B cell (primary cell): ENCODE results near the gene NTRK2. TPM values are rescaled to one million over a fixed set of nuclear protein-coding genes. Genes with fewer than 3 reads are reported as not detected.

Source experiments
- ATAC-seq: fragments of 200-7000 bp; cut with Tn5 transposase; one replicate; pipeline ENCODE4 v1.10.0; 2021; ENCODE audit warnings: low read depth, mild to moderate bottlenecking, moderate number of reproducible peaks, moderate library complexity
- CTCF ChIA-PET: fragments of 350-600 bp; sonication (Branson Sonifier 250); formaldehyde crosslinking; loops from one replicate; lab custom pipeline; 2021; ENCODE audit warnings: antibody characterized with exemption, inconsistent platforms; lab: Charles Lee
- POLR2A ChIA-PET: fragments of 350-600 bp; sonication (Branson Sonifier 250); formaldehyde crosslinking; loops from one replicate; lab custom pipeline; 2021; ENCODE audit warnings: antibody characterized with exemption; lab: Charles Lee
- DNase-seq: peaks from one replicate; pipeline ENCODE4 v3.0.0; 2013
- H2AFZ ChIP-seq: 2 replicates; pipeline ENCODE4 v1.6.1; 2012; ENCODE audit warnings: mild to moderate bottlenecking, low read depth, low read length; ENCODE audit not compliant: insufficient read depth, poor library complexity, severe bottlenecking
- H3K27ac ChIP-seq, 2 donors: 1 replicate in 1 of 2; 2 replicates in 1 of 2; pipeline ENCODE4 v1.5.1; 2012 to 2013; ENCODE audit warnings: low read length in 2 of 2, mild to moderate bottlenecking in 2 of 2, moderate library complexity in 1 of 2
- H3K27me3 ChIP-seq, 4 experiments: fragments of 200-600 bp in 1 of 4; sonication (generic) in 1 of 4; replicated peaks in 1 of 4; 1 replicate in 2 of 4; 2 replicates in 2 of 4; pipeline versions ENCODE4 v1.6.1 to v1.7.0; 2013 to 2016; ENCODE audit warnings: low read length in 3 of 4, mild to moderate bottlenecking in 2 of 4, mixed read lengths in 1 of 4, moderate library complexity in 1 of 4; ENCODE audit not compliant: insufficient read depth in 4 of 4, control insufficient read depth in 3 of 4; ENCODE audit errors: control extremely low read depth in 1 of 4
- H3K36me3 ChIP-seq, 2 experiments: replicated peaks in 1 of 2; 1 replicate in 1 of 2; 2 replicates in 1 of 2; pipeline versions ENCODE4 v1.6.1 to v1.7.1; 2013; ENCODE audit warnings: low read length in 1 of 2; ENCODE audit not compliant: insufficient read depth in 2 of 2, control insufficient read depth in 1 of 2; ENCODE audit errors: control extremely low read depth in 1 of 2, extremely low read depth in 1 of 2
- H3K4me1 ChIP-seq, 2 donors: fragments of 200-600 bp in 1 of 2; sonication (generic) in 1 of 2; 1 replicate in 1 of 2; 2 replicates in 1 of 2; pipeline versions ENCODE4 v1.5.1 to v1.6.1; 2013 to 2017; ENCODE audit warnings: low read length in 2 of 2; ENCODE audit not compliant: control insufficient read depth in 2 of 2, insufficient read depth in 2 of 2
- H3K4me2 ChIP-seq: replicated peaks from 2 replicates; pipeline ENCODE3; 2012; ENCODE audit warnings: mild to moderate bottlenecking, low read depth, low read length; ENCODE audit not compliant: poor library complexity, severe bottlenecking
- H3K4me3 ChIP-seq, 5 experiments: fragments of 200-600 bp in 1 of 5; sonication (generic) in 1 of 5; 1 replicate in 3 of 5; 2 replicates in 2 of 5; pipeline versions ENCODE4 v1.5.1 to v1.7.0; 2011 to 2016; ENCODE audit warnings: low read length in 4 of 5, mild to moderate bottlenecking in 4 of 5, low read depth in 2 of 5, control low read depth in 1 of 5, moderate library complexity in 1 of 5; ENCODE audit not compliant: insufficient read depth in 1 of 5; ENCODE audit errors: control extremely low read depth in 1 of 5, extremely low read depth in 1 of 5
- H3K79me2 ChIP-seq: fragments of 200-600 bp; sonication (generic); one replicate; pipeline ENCODE4 v1.6.0; 2016; ENCODE audit warnings: low read length; ENCODE audit not compliant: control insufficient read depth, insufficient read depth
- H3K9ac ChIP-seq: fragments of 200-600 bp; sonication (generic); 2 replicates; pipeline ENCODE4 v1.6.1; 2017; ENCODE audit warnings: mild to moderate bottlenecking, low read length, moderate library complexity
- H3K9me3 ChIP-seq, 3 donors: one replicate each; pipeline versions ENCODE4 v1.6.1 to v1.7.1; 2013; ENCODE audit warnings: low read length in 2 of 3; ENCODE audit not compliant: control insufficient read depth in 2 of 3, insufficient read depth in 1 of 3; ENCODE audit errors: control extremely low read depth in 1 of 3
- H4K20me1 ChIP-seq: 2 replicates; pipeline ENCODE4 v1.6.0; 2012; ENCODE audit warnings: mild to moderate bottlenecking, low read length; ENCODE audit not compliant: insufficient read depth, control insufficient read depth, poor library complexity, severe bottlenecking
- H3K27ac Mint-ChIP-seq: one replicate; pipeline ENCODE4 v1.8.0; 2021; ENCODE audit warnings: mixed read lengths
- H3K27me3 Mint-ChIP-seq: one replicate; pipeline ENCODE4 v1.8.0; 2021; ENCODE audit warnings: mixed read lengths
- H3K4me1 Mint-ChIP-seq: one replicate; pipeline ENCODE4 v1.8.0; 2021; ENCODE audit warnings: mixed read lengths
- H3K4me3 Mint-ChIP-seq: one replicate; pipeline ENCODE4 v1.8.0; 2021; ENCODE audit warnings: mixed read lengths
- H3K9me3 Mint-ChIP-seq: one replicate; pipeline ENCODE4 v1.8.0; 2022; ENCODE audit warnings: mixed read lengths; ENCODE audit not compliant: insufficient read depth
- EZH2 ChIP-seq: IDR thresholded peaks from 2 replicates; pipeline ENCODE4 v1.6.1; 2012; ENCODE audit warnings: borderline replicate concordance, low read depth, mild to moderate bottlenecking, moderate library complexity, low read length; ENCODE audit not compliant: insufficient read depth, poor library complexity, severe bottlenecking
- WGBS: methylation state at CpG from one replicate; pipeline ENCODE4 v1.1.5; 2013; ENCODE audit warnings: missing lambda C conversion rate; ENCODE audit not compliant: insufficient coverage; 5-methylcytosine and 5-hydroxymethylcytosine counted together
- intact Hi-C: fragments of 100-400 bp; cut with micrococcal nuclease; formaldehyde crosslinking; loops from one replicate; pipeline ENCODE4 v1.10.0; 2022
- polyA plus RNA-seq: library from polyadenylated mRNA; depleted of rRNA; stranded (reverse); fragments of >200 nt; gene quantifications from 2 replicates; pipeline ENCODE4 v1.2.3, GENCODE V29; 2012
- total RNA-seq, 2 donors: library from RNA; stranded (reverse); fragments of 120-200 nt in 1 of 2; gene quantifications; 1 replicate in 1 of 2; 2 replicates in 1 of 2; pipeline versions ENCODE4 v1.2.3 to v1.2.4, GENCODE V29; 2013 to 2022
- TF ChIP-seq, protein P1 (sequence below): fragments of 200-600 bp; IDR thresholded peaks from one replicate; pipeline ENCODE4 v1.8.0; 2022; ENCODE audit warnings: antibody characterized with exemption, mild to moderate bottlenecking

The NTRK2 gene
- total and polyA plus RNA-seq, 2 donors (not counting 1 experiment from before 2014, with no cell fraction given), result 0.03 to 0.10 TPM

GRCh38 chr9:85056203-85056572, 386.7 kb downstream of the NTRK2 start:
- no peaks in the 10 kb centered on the region for H3K79me2 ChIP-seq
- H3K4me1 ChIP-seq, result no peaks in the 10 kb centered on the region
- CTCF ChIA-PET, result no interaction called here
- H2AFZ ChIP-seq, result no peak overlapping the region
- no peak overlapping the region for H3K27ac ChIP-seq
- intact Hi-C loops, result no loop called here
- H3K9me3 Mint-ChIP-seq, result no peaks in the 10 kb centered on the region
- no peaks in the 10 kb centered on the region for H3K27me3 ChIP-seq
- H3K9ac ChIP-seq, result no peak overlapping the region
- H3K36me3 ChIP-seq, result no peaks in the 10 kb centered on the region
- POLR2A ChIA-PET, result no interaction called here
- DNase-seq (no peak), ATAC-seq (no peak)
- no peak overlapping the region for H3K27ac Mint-ChIP-seq
- H3K9me3 ChIP-seq, result no peaks in the 10 kb centered on the region
- H4K20me1 ChIP-seq, result no peaks in the 10 kb centered on the region
- H3K4me3 ChIP-seq, result no peak overlapping the region
- 55% methylated on average over 2 of the region's 3 CpGs for WGBS
- H3K4me3 Mint-ChIP-seq, result no peak overlapping the region
- TF ChIP-seq, protein P1, sequence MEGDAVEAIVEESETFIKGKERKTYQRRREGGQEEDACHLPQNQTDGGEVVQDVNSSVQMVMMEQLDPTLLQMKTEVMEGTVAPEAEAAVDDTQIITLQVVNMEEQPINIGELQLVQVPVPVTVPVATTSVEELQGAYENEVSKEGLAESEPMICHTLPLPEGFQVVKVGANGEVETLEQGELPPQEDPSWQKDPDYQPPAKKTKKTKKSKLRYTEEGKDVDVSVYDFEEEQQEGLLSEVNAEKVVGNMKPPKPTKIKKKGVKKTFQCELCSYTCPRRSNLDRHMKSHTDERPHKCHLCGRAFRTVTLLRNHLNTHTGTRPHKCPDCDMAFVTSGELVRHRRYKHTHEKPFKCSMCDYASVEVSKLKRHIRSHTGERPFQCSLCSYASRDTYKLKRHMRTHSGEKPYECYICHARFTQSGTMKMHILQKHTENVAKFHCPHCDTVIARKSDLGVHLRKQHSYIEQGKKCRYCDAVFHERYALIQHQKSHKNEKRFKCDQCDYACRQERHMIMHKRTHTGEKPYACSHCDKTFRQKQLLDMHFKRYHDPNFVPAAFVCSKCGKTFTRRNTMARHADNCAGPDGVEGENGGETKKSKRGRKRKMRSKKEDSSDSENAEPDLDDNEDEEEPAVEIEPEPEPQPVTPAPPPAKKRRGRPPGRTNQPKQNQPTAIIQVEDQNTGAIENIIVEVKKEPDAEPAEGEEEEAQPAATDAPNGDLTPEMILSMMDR, result no peak
- TF ChIP-seq EZH2, result no peak
- H3K27me3 Mint-ChIP-seq, result no peaks in the 10 kb centered on the region
- no peaks in the 10 kb centered on the region for H3K4me1 Mint-ChIP-seq
- H3K4me2 ChIP-seq, result no peak overlapping the region

DNA sequence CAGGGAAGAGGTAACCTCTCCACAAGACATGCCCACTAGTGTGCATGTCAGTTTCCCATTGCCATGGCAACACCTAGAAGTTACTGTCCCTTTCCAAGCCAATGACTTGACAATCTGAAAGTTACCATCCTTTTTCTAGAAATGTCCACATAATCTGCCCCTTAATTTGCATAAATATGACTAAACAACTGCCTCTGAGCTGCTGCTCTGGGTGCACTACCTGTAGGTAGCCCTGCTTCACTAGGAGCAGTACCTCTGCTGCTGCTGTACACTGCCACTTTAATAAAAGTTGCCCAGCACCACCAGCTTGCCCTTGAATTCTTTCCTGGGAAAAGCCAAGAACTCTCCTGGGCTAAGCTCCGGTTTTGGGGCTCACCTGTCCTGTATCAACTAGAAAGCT, 392.4 kb downstream of the NTRK2 start:
- Histone ChIP-seq H3K27me3 (no peaks in the 10 kb centered on the region), H3K36me3 (no peaks in the 10 kb centered on the region), H3K27ac (no peak overlapping the region), H4K20me1 (no peaks in the 10 kb centered on the region), H3K4me2 (no peak overlapping the region), H2AFZ (no peak overlapping the region), H3K9me3 (peaks cover 0 to 3% (median 0%) of the 10 kb centered on the region in 3 donors), H3K9ac (no peak overlapping the region), H3K4me3 (no peak overlapping the region), H3K4me1 (no peaks in the 10 kb centered on the region), H3K79me2 (no peaks in the 10 kb centered on the region)
- DNase-seq, result no peak
- ChIA-PET POLR2A (no interaction called here), CTCF (no interaction called here)
- Mint-ChIP-seq H3K4me1 (no peaks in the 10 kb centered on the region), H3K9me3 (no peaks in the 10 kb centered on the region), H3K27me3 (no peaks in the 10 kb centered on the region), H3K4me3 (no peak overlapping the region), H3K27ac (no peak overlapping the region)
- TF ChIP-seq EZH2, result no peak
- TF ChIP-seq, protein P1, result no peak
- WGBS, result 86% methylated on average over 1 of the region's 1 CpG
- intact Hi-C loops, result no loop called here
- no peak for ATAC-seq
